SU-DHL-6 (cell line): ENCODE results near the gene KANK3.
"Not testable (repeated sequence)": the region's sequence is repeated elsewhere in the genome, so short reads cannot be mapped to it uniquely, and the experiment has no call there.

Experiments
- H2AFZ ChIP-seq: fragments of 200-600 bp; sonication (generic); 2 replicates; pipeline ENCODE4 v1.6.1; 2014; ENCODE audit warnings: low read depth, mild to moderate bottlenecking, moderate library complexity, mixed read lengths, antibody characterized with exemption, low read length; ENCODE audit not compliant: severe bottlenecking
- H3F3A ChIP-seq: fragments of 200-600 bp; shearing (Covaris generic); 2 replicates; pipeline ENCODE4 v1.6.0; 2016; ENCODE audit warnings: antibody characterized with exemption, mild to moderate bottlenecking; ENCODE audit not compliant: insufficient read depth
- H3K27ac ChIP-seq: fragments of 200-600 bp; sonication (generic); 2 replicates; pipeline ENCODE4 v1.5.1; 2016; ENCODE audit warnings: low read depth, mild to moderate bottlenecking, low read length, moderate library complexity, mixed read lengths
- H3K27me3 ChIP-seq: fragments of 200-600 bp; sonication (generic), shearing (Covaris generic); 2 replicates; pipeline ENCODE4 v1.6.0; 2014; ENCODE audit warnings: mild to moderate bottlenecking, low read length
- H3K36me3 ChIP-seq: fragments of 200-600 bp; sonication (generic); 2 replicates; pipeline ENCODE4 v1.6.1; 2014; ENCODE audit warnings: mild to moderate bottlenecking, low read length, mixed read lengths
- H3K4me2 ChIP-seq: fragments of 300-600, 200-600 bp; shearing (Covaris generic), sonication (generic); 2 replicates; pipeline ENCODE4 v1.6.0; 2014; ENCODE audit warnings: low read length, low read depth, mild to moderate bottlenecking; ENCODE audit not compliant: poor library complexity, severe bottlenecking
- H3K4me3 ChIP-seq: fragments of 200-600 bp; sonication (generic); 2 replicates; pipeline ENCODE4 v1.5.1; 2014; ENCODE audit warnings: antibody characterized with exemption, low read length, mild to moderate bottlenecking, mixed read lengths; ENCODE audit not compliant: insufficient read depth, poor library complexity, severe bottlenecking
- H3K79me2 ChIP-seq: fragments of 200-600 bp; sonication (generic); 2 replicates; pipeline ENCODE4 v1.6.1; 2014; ENCODE audit warnings: mild to moderate bottlenecking, low read length, moderate library complexity; ENCODE audit not compliant: insufficient read depth
- H3K9ac ChIP-seq: fragments of 200-600 bp; sonication (generic); 2 replicates; pipeline ENCODE4 v1.7.0; 2014; ENCODE audit warnings: mild to moderate bottlenecking, low read length
- H3K9me2 ChIP-seq: fragments of 200-600 bp; sonication (generic); replicated peaks from 2 replicates; pipeline ENCODE4 v1.6.1; 2014; ENCODE audit warnings: low read length; ENCODE audit not compliant: insufficient read depth
- H3K9me3 ChIP-seq: fragments of 200-600 bp; sonication (generic); 2 replicates; pipeline ENCODE4 v1.6.1; 2014; ENCODE audit warnings: low read length, mixed read lengths; ENCODE audit not compliant: insufficient read depth
- H4K20me1 ChIP-seq: fragments of 200-600 bp; sonication (generic); 2 replicates; pipeline ENCODE4 v1.6.1; 2014; ENCODE audit warnings: low read depth, mild to moderate bottlenecking, antibody characterized with exemption, low read length, moderate library complexity, mixed read lengths
- CTCF ChIP-seq: fragments of 200-600 bp; sonication (generic); IDR thresholded peaks from one replicate; pipeline ENCODE4 v1.5.1; 2017; ENCODE audit warnings: antibody characterized with exemption, mild to moderate bottlenecking, low read length, moderate library complexity; ENCODE audit not compliant: insufficient read depth, poor library complexity, severe bottlenecking
- EZH2phosphoT487 ChIP-seq: fragments of 200-600 bp; sonication (generic), shearing (Covaris generic); conservative IDR thresholded peaks from 2 replicates; pipeline ENCODE4 v1.6.1; 2018; ENCODE audit warnings: mild to moderate bottlenecking, antibody characterized with exemption, low read length, moderate library complexity, mixed read lengths

KANK3 gene

DNA sequence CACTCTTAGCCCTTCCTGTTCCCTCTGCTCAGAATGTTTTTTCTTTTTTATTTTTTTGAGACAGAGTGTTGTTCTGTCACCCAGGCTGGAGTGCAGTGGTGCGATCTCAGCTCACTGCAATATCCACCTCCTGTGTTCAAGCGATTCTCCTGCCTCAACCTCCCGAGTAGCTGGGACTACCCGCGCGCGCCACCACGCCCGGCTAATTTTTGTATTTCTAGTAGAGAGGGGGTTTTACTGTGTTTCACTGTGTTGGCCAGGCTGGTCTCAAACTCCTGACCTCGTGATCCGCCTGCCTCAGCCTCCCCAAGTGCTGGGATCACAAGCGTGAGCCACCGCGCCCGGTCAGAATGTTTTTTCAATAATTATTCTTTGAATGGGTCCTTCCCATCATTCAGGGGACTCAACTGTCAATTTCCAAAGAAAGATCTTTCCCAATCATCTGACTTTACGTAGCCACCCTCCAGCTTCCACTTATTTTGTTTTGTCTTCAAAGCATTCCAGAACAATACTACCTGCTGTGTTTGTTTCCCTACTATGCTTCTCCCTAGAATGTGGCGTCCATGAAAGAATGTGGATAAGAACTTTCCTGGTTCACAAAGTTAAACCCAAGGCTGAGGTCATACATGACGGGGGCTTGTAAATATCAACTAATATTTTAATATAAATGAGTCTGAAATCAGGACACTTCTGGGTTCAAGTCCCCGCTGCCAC, 23.1 kb downstream of the KANK3 start:
- Histone ChIP-seq H3K9me3 (no peaks in the 10 kb centered on the region), H3K27ac (peak overlapping the region; percentile 52), H3K4me3 (peak overlapping the region; percentile 95), H3K4me2 (peak overlapping the region; percentile 89), H3K36me3 (peaks cover 14% of the 10 kb centered on the region; the same call in 1 of the 2 replicates), H3F3A (peaks cover 20% of the 10 kb centered on the region), H3K9me2 (no peaks in the 10 kb centered on the region), H2AFZ (no peak overlapping the region), H4K20me1 (peaks cover 9% of the 10 kb centered on the region; the same call in 1 of the 2 replicates), H3K9ac (peak overlapping the region; percentile 92), H3K27me3 (no peaks in the 10 kb centered on the region), H3K79me2 (peaks cover 34% of the 10 kb centered on the region)
- no peak for TF ChIP-seq CTCF
- TF ChIP-seq EZH2phosphoT487: no peak

DNA sequence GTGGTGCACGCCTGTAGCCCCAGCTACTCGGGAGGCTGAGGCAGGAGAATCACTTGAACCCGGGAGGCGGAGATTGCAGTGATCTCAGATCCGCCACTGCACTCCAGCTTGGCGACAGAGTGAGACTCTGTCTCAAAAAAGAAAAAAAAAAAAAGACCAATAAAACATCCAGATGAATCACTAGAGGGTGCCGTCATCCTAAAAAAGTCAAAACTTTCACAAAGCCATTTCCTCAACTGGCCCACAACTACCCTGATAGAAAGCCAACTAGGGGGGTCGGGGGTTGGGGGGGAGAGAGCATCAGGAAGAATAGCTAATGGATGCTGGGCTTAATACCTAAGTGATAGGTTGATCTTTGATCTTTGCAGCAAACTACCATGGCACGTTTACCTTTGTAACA, 24.2 kb downstream of the KANK3 start:
- H3K4me3 ChIP-seq, H3K27me3 ChIP-seq, H4K20me1 ChIP-seq, H3K9ac ChIP-seq, H2AFZ ChIP-seq, H3K9me2 ChIP-seq, H3K9me3 ChIP-seq, H3K4me2 ChIP-seq, H3K27ac ChIP-seq: not testable (repeated sequence)
- peaks cover 34% of the 10 kb centered on the region for H3K79me2 ChIP-seq
- H3K36me3 ChIP-seq: peaks cover 14% of the 10 kb centered on the region; the same call in 1 of the 2 replicates
- H3F3A ChIP-seq: peaks cover 15% of the 10 kb centered on the region

GRCh38 chr19:8316351-8317125, 26.5 kb downstream of the KANK3 start:
- peak overlapping the region; percentile 48 for H3K4me2 ChIP-seq
- H4K20me1 ChIP-seq: no peaks in the 10 kb centered on the region
- no peaks in the 10 kb centered on the region; the same call in 1 of the 2 replicates for H3K36me3 ChIP-seq
- no peak overlapping the region for H2AFZ ChIP-seq
- peaks cover 16% of the 10 kb centered on the region for H3K79me2 ChIP-seq
- no peaks in the 10 kb centered on the region for H3K9me2 ChIP-seq
- no peaks in the 10 kb centered on the region for H3K9me3 ChIP-seq
- no peaks in the 10 kb centered on the region for H3K27me3 ChIP-seq
- H3K4me3 ChIP-seq: no peak overlapping the region
- peak overlapping the region; percentile 46 for H3K9ac ChIP-seq
- TF ChIP-seq CTCF: no peak
- TF ChIP-seq EZH2phosphoT487: no peak
- peak overlapping the region; percentile 42 for H3K27ac ChIP-seq
- H3F3A ChIP-seq: peaks cover 4% of the 10 kb centered on the region; the same call in 1 of the 2 replicates

DNA sequence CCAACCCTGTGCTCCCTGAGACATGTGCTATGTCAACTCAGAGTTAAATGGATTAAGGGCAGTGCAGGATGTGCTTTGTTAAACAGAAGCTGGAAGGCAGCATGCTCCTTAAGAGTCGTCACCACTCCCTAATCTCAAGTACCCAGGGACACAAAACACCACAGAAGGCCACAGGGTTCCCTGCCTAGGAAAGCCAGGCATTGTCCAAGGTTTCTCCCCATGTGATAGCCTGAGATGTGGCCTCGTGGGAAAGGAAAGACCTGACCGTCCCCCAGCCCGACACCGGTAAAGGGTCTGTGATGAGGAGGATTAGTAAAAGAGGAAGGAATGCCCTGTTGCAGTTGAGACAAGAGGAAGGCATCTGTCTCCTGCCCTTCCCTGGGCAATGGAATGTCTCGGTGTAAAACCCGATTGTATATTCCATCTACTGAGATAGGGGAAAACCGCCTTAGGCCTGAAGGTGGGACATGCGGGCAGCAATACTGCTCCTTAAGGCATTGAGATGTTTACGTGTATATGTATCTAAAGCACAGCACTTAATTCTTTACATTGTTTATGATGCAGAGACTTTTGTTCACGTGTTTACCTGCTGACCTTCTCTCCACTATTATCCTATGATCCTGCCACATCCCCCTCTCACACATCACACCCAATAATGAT, 28.0 kb downstream of the KANK3 start:
- H3K9me2 ChIP-seq, H3K27me3 ChIP-seq, H3K36me3 ChIP-seq, H3K27ac ChIP-seq, H3K79me2 ChIP-seq, H2AFZ ChIP-seq, H3K9ac ChIP-seq, H4K20me1 ChIP-seq, H3K9me3 ChIP-seq, H3K4me3 ChIP-seq, H3K4me2 ChIP-seq, H3F3A ChIP-seq: not testable (repeated sequence)
